Measurements from ENCODE around the gene TBKBP1. TPM values are rescaled to one million over a fixed set of nuclear protein-coding genes. Genes with fewer than 3 reads are reported as not detected.

The TBKBP1 gene
- total RNA-seq, 1 experiment from 2014 or later, result 33.2 TPM

GRCh38 chr17:47730681-47731080, 36.7 kb downstream of the TBKBP1 start:
- Mint-ChIP-seq H3K9me3 (peaks cover 0 to 2% of the 10 kb centered on the region in 2 experiments; a peak in 1 of 5 replicates), H3K4me1 (peaks cover 14 to 29% of the 10 kb centered on the region in 2 experiments), H3K27me3 (ENCODE audit: low read depth) (peaks cover 74% of the 10 kb centered on the region), H3K4me3 (no peak overlapping the region), H3K27ac (no peak overlapping the region), H3K36me3 (ENCODE audit: insufficient read depth in 1 of 3, low read depth in 3 of 3) (no peaks in the 10 kb centered on the region; a peak in 1 of 7 replicates)
- no peak overlapping the region for H3K4ac ChIP-seq (ENCODE audit: low read depth, low read length)
- no peak overlapping the region for H4K8ac ChIP-seq (replicated peaks; ENCODE audit: insufficient read length, low read depth, low read length)
- H4K5ac ChIP-seq (ENCODE audit: insufficient read length, low read depth, low read length), result no peak overlapping the region
- no peak overlapping the region for H3K27ac ChIP-seq (ENCODE audit: insufficient read length, low read depth, low read length)
- H4K20me1 ChIP-seq (ENCODE audit: control insufficient read depth, insufficient read depth, insufficient read length), result no peaks in the 10 kb centered on the region
- no peak overlapping the region for H2BK12ac ChIP-seq (ENCODE audit: insufficient read length, low read depth, low read length)
- TF ChIP-seq CTCF (conservative IDR thresholded peaks at IDR 0.05), result no peak
- no peak overlapping the region for H3T11ph ChIP-seq (ENCODE audit: low read length)
- no peaks in the 10 kb centered on the region for H3K79me1 ChIP-seq (ENCODE audit: insufficient read depth, low read depth, low read length, poor library complexity, severe bottlenecking)
- H2BK20ac ChIP-seq (ENCODE audit: low read depth, low read length, poor library complexity, severe bottlenecking), result no peak overlapping the region
- H3K14ac ChIP-seq (ENCODE audit: insufficient read depth, low read length), result no peak overlapping the region
- DNase-seq, result peak; percentile 17
- H2BK5ac ChIP-seq (ENCODE audit: insufficient read length, low read length), result no peak overlapping the region
- no peak overlapping the region for H3K9ac ChIP-seq (ENCODE audit: extremely low read depth, insufficient read length, low read length)
- H3K79me2 ChIP-seq (ENCODE audit: insufficient read depth, low read length), result no peaks in the 10 kb centered on the region
- no peak overlapping the region for H3K56ac ChIP-seq (ENCODE audit: insufficient read length, low read depth, low read length)
- H2AFZ ChIP-seq (ENCODE audit: low read length), result no peak overlapping the region
- peaks cover 26% of the 10 kb centered on the region for H3K27me3 ChIP-seq (ENCODE audit: insufficient read depth, low read length)
- H4K91ac ChIP-seq (ENCODE audit: insufficient read length, low read depth, low read length), result no peak overlapping the region
- peaks cover 9% of the 10 kb centered on the region for H3K23me2 ChIP-seq (ENCODE audit: insufficient read length, low read depth, low read length, poor library complexity, severe bottlenecking)
- no peak overlapping the region for H2BK120ac ChIP-seq (ENCODE audit: low read depth, low read length, poor library complexity, severe bottlenecking)
- no peak overlapping the region for H3K4me2 ChIP-seq (ENCODE audit: insufficient read depth, insufficient read length, low read length)
- no peaks in the 10 kb centered on the region for H3K4me1 ChIP-seq (ENCODE audit: insufficient read depth, low read length)
- H2AK5ac ChIP-seq (ENCODE audit: insufficient read length, low read length), result no peak overlapping the region
- H3K23ac ChIP-seq (ENCODE audit: insufficient read length, low read depth, low read length), result no peak overlapping the region
- no peak overlapping the region for H3K18ac ChIP-seq (ENCODE audit: insufficient read length, low read depth, low read length)
- no peaks in the 10 kb centered on the region for H3K9me3 ChIP-seq (ENCODE audit: control insufficient read depth, low read depth, low read length)
- H2BK15ac ChIP-seq (ENCODE audit: low read depth, low read length), result no peak overlapping the region
- WGBS (ENCODE audit: extremely low coverage, insufficient read length, low lambda C conversion rate), result no CpG with 5 or more reads among the region's 4 CpGs

Data from H9 (cell line).